HG03469 (cell line): ENCODE data around the gene SLC6A2.
A peak's percentile ranks its signal among the peaks of the same experiment; 100 is the strongest.
"Not testable (repeated sequence)": the region's sequence is repeated elsewhere in the genome, so short reads cannot be mapped to it uniquely, and the experiment has no call there.

Experiments
- ATAC-seq: cut with Tn5 transposase; IDR thresholded peaks from one replicate; pipeline ENCODE4 v1.9.1; 2021; ENCODE audit warnings: mild to moderate bottlenecking, moderate library complexity, moderate number of reproducible peaks; ENCODE audit not compliant: unreplicated experiment

SLC6A2 gene

DNA sequence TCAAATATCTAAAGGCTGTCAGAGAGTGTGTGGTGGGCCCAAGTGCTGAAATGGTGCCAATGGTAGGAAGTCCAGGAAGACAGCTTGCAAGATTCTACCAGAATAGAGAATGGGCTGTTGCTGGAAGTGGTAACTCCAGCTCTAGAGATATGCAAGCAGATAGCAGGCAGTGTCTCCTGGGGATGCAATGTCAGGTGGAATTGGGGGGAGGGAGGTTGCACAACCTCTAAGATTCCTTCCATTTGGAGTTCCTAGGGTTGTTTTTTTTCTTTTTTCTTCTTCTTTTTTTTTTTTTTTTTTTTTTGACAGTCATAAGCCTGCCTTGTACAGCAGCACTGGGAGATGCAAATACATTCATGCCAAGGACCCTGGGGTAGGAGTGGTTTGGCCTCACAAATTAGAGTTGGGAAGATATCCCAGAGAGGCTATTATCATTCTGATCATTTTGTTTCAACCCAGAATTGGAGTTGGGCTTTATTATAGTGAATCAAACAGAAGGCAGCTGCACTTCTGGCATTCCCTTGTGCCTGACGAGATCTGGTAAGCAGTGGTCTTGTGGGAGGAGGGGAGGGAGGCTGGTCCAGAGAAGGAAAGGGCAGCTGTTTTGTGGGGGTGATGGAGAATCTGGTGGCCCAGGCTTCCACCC, 51.1 kb downstream of the SLC6A2 start:
- no peak for ATAC-seq

DNA sequence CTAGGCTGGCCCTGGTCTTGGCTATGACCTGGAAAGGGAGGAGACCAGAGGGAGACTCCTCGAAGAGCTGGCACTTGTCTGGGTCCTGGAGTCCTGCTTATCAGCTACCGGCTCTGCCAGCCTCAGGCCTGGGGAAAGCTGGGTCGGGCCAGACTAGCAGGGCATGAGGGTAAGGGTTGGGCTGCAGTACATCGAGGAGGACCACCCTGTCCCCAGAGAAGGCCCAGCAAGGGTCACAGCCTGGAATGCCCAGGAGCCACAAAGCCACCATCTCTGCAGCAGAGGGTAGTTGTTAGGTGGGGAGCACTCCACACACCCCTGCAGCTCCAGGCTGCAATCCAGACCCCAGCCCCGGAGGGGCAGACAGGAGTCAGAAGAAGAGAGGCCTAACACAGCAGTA, 54.0 kb downstream of the SLC6A2 start:
- no peak for ATAC-seq

DNA sequence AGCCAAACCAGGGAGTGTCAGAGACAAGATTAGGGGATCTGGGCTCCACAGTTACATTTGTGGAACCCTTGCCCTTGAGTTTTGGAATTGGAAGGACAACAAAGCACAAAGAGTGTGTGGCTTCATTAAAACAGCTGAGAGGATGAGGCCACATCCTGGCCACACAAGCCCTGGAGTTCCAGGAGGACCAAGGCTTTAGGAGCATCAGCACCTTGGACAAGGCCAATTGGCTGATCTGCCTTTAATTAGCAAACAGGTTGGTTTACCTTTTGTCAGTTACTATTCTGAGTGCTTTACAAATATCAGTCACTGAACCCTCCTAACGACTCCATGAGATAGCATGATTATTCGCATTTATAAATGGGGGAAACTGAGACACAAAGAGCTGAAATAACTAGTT, 54.7 kb downstream of the SLC6A2 start:
- no peak for ATAC-seq

DNA sequence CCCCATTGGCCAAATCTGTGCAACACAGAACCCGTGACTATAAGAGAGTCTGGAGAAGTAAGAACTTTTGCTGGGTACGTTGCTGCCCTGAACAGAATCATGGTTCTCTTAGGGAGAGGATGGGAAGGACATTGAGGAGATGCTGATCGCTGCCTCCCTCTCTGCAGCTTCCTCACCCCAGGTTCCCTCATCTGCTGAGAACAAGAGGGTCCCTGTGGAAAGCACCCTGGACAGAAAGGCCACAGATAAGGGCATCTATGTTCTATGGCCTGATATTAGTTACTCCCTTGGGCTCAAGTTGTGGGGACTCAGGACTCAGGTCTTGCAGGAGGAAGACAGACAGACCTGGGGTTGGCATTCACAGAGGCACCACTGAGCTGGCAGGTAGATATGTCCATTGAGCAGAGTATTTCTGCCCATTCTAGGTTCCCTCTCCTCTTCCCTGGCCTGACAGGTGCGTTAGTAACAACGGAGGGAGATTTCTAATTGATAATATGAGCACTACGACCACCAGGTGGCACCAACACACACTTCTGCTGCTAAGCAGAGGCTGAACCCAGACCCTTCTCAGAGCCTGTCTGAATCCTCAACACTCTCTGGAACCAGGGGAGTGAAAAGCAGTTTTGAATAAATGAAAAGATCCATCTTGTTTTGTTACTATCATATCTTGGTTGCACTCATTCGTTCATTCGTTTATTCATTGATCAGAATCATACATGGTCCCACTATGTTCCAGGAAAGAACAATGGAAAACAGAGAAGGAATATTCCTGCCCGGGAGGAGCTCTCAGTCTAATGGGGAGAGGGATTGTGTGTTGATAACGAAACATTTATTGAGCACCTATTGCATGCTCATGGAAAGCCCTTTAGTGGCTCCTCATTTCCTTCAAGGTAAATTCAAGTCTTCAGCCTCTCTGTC, 56.4 kb downstream of the SLC6A2 start:
- ATAC-seq = peak; percentile 66

DNA sequence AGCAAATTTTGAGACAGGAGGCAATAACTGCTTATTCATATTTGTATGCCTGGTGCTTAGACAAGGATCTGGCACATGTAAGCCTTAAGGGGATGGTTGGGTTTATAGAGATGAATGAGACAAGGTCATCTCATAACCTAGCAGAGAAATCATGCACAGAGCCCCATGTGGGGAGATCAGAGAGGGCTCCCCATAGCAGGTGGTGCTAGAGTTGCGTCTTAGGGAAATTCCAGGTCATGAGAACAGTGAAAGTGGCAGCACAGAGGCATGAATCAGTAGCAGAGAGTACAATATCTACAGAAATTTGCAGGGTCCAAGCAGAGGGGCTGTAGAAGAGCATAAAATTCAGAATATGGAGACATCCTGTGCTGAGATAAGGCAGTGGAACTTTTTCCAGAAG, 57.3 kb downstream of the SLC6A2 start:
- ATAC-seq = no peak

DNA sequence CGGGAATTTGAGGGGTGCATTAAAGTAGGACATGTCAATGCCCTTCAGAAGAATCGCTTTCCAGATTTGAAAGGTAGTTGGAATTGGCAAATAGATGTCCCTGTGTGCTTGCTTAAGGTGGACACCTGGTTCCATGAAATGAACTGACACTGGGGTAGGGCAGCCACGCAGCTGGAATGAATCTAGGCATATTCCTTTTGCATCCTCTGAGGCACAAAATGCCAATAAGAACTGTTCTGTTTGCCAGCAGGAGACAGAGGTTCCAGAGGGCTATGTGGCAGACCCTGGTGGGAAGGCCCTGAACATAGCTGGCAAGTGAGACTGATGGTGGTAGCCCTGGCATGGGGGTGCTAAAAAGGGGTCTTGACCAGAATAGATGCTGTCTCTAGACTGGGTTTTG, 61.5 kb downstream of the SLC6A2 start:
- no peak for ATAC-seq

DNA sequence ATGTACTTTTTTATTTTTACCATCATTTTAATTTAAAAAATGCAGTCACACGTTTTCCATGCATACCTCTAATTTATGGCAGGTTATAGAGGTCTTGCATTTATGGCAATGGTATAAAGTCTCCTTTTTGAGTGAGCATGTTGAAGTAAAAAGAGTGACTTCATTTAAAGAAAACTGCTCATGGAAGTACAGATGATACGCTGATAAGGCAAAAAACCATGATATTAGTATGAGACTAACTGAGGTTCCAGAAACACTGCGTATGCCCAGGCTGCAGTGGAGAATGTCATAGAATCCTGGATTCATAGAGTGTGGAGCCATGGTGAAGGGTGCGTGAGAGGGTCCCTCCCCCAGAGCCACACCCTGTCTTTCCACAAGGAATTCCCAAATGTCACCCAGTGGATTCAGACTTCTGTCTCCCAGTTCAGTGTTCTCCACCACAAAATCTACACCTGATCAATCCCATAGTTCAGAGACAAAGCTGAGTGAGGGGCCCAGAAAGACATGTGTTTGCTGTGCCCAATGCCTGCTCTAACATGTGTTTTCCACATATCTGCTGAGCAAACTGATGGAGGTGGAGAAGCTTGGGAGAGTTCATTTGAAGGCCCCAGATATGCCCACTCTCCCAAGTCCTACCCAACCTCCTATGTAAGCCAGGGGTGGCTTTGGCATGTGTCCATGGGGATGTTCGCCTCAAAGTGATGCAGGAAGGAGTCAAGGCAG, 69.4 kb downstream of the SLC6A2 start:
- ATAC-seq = no peak

DNA sequence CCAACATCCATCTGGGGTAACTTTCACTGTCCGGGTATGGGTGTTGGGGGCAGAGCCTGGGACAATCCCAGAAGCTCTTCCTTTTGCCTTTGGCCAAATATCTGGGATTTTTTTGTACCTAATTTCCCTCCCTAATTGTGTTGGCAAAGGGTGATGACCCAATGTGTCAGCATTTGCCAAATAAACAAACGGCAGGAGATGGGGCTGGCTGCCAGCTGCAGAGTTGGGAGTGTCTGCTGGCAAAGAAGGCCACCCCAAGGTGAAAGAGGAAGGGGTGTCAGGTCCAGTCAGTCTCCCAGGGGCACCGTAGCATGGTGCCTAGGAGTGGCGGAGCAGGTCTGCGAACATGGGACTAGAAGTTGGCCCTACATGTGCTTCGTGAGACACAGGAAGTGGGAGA, 73.0 kb downstream of the SLC6A2 start:
- ATAC-seq = no peak

DNA sequence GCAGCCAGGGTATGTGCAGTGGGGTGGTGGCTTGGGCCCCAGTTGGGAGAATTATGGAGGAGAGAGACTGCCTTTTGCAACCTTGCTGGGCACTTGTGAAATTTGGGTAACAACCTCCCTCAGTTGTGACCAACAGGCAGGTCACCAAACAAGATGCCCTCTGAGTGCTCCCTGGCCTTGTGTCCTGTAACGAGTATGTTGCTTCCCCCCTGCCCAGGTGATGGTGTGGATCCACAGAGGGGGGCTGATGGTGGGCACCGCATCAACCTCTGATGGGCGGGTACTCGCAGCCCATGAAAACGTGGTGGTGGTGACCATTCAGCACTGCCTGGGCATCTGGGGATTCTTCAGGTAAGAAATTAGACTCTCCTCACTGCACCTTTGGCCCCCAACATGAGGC, 74.3 kb downstream of the SLC6A2 start:
- ATAC-seq = no peak

DNA sequence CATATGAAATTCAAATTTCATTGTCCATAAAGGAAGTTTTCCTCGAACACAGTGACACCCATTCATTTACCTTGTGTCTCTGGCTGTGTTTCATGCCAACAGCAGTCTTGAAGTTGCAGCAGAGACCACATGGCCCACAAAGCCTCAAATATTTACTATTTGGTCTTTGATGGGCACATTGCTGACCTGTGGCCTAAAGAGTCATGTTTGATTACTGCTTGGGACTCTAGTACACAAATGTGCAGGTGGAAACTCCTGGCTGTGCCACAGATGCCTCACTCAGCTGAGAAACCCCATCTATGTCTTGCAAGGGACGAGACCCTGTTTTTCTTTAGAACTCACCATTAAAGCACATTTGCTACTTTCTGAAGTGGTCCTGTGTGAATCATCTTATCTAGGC, 76.7 kb downstream of the SLC6A2 start:
- no peak for ATAC-seq

DNA sequence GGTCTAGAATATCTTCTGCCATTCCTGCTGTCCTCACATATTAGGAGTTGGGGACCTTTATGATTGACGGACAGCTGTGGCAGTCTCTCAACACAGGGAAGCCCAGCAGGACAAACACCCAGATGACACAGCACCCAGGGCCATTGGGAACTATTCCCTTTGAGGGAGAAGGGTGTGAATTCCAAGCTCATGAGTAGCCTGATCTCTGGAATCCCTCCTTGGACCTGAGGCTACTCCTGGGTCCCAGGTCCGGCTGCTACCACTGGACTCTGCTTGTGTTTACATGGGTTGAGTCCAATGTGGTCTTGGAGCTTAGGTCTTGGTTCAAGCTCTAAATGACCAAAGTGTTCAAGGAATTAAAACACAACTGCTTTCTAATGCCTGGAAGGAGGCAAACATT, 78.9 kb downstream of the SLC6A2 start:
- ATAC-seq = no peak

DNA sequence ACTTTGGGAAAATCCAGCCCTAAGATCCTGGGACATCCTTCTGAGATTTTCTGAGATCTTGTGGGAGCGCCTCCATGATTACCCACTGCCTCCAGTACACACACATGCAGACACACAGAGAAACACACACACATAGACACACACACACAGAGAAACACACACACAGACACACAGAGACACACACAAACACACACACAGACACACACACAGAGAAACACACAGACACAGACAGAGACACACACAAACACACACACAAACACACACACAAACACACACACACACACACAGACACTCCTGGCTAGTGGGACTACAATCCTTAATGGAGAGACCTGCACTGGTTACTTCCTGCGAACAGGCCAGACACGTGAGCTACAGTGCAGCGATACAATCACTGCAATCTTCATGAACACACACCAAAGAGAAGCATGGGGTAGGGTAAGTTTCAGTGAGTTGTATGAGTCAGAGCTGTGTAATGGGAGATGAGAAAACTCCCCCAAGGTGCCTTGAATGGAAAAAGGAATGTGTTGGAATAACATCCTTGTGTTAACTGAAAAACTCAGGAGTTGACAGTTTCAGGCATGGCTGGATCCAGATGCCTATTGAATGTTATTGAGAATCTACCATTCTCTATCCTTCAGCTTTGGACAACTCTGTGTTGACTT, 79.5 kb downstream of the SLC6A2 start:
- ATAC-seq = no peak

DNA sequence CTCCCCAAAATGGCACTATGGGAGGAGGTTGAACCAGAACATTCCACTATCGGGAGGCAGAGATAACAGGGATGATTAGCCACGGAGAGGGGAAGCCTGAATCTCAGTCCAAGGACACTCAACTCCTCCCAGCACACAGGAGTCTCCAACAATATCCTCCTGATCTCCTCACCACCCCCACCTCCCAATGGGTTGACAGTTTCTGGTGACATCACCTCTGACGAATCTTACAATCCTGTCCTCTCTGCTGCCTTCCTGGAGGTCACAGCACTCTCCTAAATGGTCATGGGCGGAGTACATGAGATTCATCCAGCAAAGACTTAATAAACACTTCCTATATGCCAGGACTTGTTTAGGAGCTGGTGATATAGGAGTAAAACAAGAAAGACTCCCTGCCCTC, 80.9 kb downstream of the SLC6A2 start:
- no peak for ATAC-seq

DNA sequence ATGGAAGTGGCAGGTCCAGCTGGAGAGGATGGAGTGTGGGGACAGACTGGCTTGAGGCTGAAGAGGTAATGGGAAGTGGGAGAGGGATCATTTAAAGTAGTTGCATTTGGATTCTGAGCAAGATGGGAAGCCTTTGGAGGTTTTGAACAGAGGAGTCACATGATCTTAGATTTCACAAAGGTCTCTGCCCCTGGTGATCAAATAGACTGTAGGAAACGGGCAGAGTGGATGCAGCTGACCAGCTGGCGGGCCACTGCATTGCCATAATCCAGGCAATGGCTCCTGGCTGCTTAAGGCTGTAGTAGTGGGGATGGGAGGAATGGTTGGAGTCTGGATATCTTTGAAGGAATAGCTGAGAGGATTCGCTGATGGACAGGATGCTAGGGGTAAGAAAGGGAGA, 81.5 kb downstream of the SLC6A2 start:
- no peak for ATAC-seq

DNA sequence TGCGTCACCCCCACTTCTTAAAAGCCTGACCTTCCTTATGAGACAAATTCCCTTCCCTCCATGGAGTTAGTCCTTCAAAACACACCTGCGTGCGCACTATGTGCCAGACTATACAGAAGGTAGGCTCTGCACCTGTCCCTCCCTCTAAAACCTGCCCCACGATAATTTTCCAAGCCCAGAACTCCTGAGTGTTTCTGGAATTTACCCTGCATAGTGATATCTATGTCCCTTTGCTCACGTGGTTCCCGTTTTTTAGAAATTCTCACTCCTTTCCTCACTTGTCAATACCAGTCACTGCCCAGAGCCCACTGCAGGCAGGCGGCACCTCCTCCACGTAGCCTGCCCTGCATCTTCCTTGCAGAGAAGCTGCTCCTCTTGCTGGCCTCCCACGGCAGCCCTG, 82.2 kb downstream of the SLC6A2 start:
- ATAC-seq = no peak

DNA sequence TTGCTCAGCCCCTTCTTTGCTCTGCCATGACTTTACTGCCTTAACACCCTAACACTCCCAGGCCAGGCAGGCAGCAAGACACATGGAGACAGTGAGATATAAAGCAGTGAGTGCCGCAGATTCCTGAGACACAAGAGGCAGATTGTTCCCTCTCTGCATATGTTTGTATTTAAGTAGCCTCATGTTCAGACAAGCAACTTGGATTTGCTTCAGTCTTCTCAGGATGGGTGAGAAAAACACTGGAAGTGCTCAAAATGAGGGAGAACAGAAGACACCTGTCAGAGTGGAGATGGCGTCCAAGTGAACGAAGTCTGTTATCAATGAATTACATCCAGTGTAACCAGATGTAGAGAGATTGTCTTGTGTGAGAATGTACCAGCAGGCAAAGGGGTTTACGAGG, 90.3 kb downstream of the SLC6A2 start:
- no peak for ATAC-seq

DNA sequence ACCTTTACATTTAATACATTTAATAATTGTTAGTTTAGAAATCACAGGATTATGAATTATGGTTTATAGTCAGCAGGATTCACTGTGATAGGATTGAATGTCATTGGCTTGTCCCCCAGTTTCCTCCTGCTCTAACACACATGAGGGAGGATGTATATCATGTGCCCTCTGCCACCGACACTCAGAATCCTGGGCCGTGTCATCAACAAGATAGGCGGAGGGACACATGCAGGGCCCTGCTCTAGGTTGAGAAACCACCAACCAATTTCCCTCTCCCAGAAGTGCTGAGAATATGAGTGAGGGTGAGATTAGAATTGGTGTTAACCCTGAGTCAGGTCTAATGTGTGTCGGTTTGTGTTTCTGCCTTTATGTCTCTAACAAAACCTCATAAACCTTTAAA, 92.0 kb downstream of the SLC6A2 start:
- no peak for ATAC-seq

DNA sequence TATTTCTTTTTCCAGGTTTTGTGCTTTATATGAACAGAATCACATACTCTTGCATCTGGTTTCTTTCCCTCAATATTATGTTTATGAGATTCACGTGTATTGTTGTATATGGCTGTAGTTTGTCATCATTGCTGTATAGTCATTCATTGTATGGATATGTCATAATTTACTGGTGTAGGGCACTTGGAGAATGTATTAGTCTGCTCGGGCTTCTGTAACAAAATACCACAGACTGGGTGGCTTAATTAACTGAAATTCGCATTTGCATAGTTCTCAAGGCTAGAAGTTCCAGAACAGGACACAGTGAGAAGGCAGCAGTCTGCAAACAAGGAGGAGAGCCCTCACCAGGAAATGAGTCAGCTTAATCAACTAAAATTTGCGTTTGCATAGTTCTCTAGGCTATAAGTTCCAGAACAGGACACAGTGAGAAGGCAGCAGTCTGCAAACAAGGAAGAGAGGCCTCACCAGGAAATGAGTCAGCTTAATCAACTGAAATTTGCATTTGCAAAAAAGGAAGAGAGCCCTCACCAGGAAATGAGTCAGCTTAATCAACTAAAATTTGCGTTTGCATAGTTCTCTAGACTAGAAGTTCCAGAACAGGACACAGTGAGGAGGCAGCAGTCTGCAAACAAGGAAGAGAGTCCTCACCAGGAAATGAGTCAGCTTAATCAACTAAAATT, 96.8 kb downstream of the SLC6A2 start:
- not testable (repeated sequence) for ATAC-seq

DNA sequence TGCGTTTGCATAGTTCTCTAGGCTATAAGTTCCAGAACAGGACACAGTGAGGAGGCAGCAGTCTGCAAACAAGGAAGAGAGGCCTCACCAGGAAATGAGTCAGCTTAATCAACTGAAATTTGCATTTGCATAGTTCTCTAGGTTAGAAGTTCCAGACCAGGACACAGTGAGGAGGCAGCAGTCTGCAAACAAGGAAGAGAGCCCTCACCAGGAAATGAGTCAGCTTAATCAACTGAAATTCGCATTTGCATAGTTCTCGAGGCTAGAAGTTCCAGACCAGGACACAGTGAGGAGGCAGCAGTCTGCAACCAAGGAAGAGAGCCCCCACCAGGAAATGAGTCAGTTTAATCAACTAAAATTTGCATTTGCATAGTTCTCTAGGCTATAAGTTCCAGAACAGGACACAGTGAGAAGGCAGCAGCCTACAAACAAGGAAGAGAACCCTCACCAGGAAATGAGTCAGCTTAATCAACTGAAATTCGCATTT, 97.4 kb downstream of the SLC6A2 start:
- not testable (repeated sequence) for ATAC-seq
